Endodermal cell (in vitro differentiated cells): ENCODE results near the gene MEGF8. TPM values are rescaled to one million over a fixed set of nuclear protein-coding genes. Genes with fewer than 3 reads are reported as not detected.
A peak's percentile ranks its signal among the peaks of the same experiment; 100 is the strongest.

Source experiments
- DNase-seq: peaks from one replicate; pipeline ENCODE4 v3.0.0-alpha.2; 2017
- H3K27ac ChIP-seq: 2 replicates; pipeline ENCODE4 v1.5.1; 2013; ENCODE audit warnings: mild to moderate bottlenecking, low read depth, low read length, moderate library complexity
- H3K27me3 ChIP-seq: 2 replicates; pipeline ENCODE4 v1.6.1; 2013; ENCODE audit warnings: mild to moderate bottlenecking, low read length, moderate library complexity; ENCODE audit not compliant: insufficient read depth, control insufficient read depth, poor library complexity, severe bottlenecking
- H3K36me3 ChIP-seq: 2 replicates; pipeline ENCODE4 v1.7.0; 2013; ENCODE audit warnings: mild to moderate bottlenecking, low read length, moderate library complexity; ENCODE audit not compliant: control insufficient read depth, insufficient read depth
- H3K4me1 ChIP-seq: one replicate; pipeline ENCODE4 v1.7.0; 2013; ENCODE audit warnings: low read length; ENCODE audit not compliant: control insufficient read depth, insufficient read depth
- H3K4me3 ChIP-seq: 2 replicates; pipeline ENCODE4 v1.5.1; 2013; ENCODE audit warnings: mild to moderate bottlenecking, low read length, moderate library complexity
- H3K9ac ChIP-seq: 2 replicates; pipeline ENCODE4 v1.6.1; 2013; ENCODE audit warnings: mild to moderate bottlenecking, low read length, moderate library complexity; ENCODE audit not compliant: poor library complexity, severe bottlenecking; ENCODE audit errors: extremely low read depth
- H3K9me3 ChIP-seq: 2 replicates; pipeline ENCODE4 v1.6.1; 2013; ENCODE audit warnings: mild to moderate bottlenecking, low read length, moderate library complexity; ENCODE audit not compliant: control insufficient read depth
- H3K27ac Mint-ChIP-seq: 2 replicates; pipeline ENCODE4 v1.8.0; 2020; ENCODE audit warnings: mixed read lengths
- H3K27me3 Mint-ChIP-seq: 2 replicates; pipeline ENCODE4 v1.8.0; 2021; ENCODE audit warnings: mild to moderate bottlenecking, mixed read lengths; ENCODE audit not compliant: insufficient read depth
- H3K36me3 Mint-ChIP-seq: 2 replicates; pipeline ENCODE4 v1.8.0; 2020; ENCODE audit warnings: low read depth, mixed read lengths
- H3K4me1 Mint-ChIP-seq: 2 replicates; pipeline ENCODE4 v1.8.0; 2020; ENCODE audit warnings: mixed read lengths
- H3K4me3 Mint-ChIP-seq: 2 replicates; pipeline ENCODE4 v1.8.0; 2020; ENCODE audit warnings: mild to moderate bottlenecking, moderate library complexity, mixed read lengths
- H3K9me3 Mint-ChIP-seq: 2 replicates; pipeline ENCODE4 v1.8.0; 2020; ENCODE audit warnings: mild to moderate bottlenecking, mixed read lengths
- WGBS, 2 experiments: methylation state at CpG; one replicate each; pipeline versions ENCODE4 v1.1.5 to v1.1.7; 2013; ENCODE audit warnings: missing lambda C conversion rate in 2 of 2, mixed read lengths in 1 of 2; ENCODE audit not compliant: insufficient coverage in 1 of 2, insufficient read length in 1 of 2; 5-methylcytosine and 5-hydroxymethylcytosine counted together
- total RNA-seq, 2 donors: library from RNA; stranded (reverse); fragmentation: NEBNext Ultra II Directional in 1 of 2; extraction: Animal tissue kit (Norgen Biotek cat#: 25700) in 1 of 2; gene quantifications; 2 replicates in 1 of 2; 3 replicates in 1 of 2; pipeline ENCODE4 v1.2.1, GENCODE V29; 2021
- TF ChIP-seq, protein P1 (sequence below): fragments of 200-600 bp; sonication (generic); conservative IDR thresholded peaks from 2 replicates; pipeline ENCODE4 v1.5.0; 2021; ENCODE audit warnings: antibody characterized with exemption, mild to moderate bottlenecking

The MEGF8 gene
- total RNA-seq, 2 donors from 2014 or later, result 48.0 to 51.4 TPM

DNA sequence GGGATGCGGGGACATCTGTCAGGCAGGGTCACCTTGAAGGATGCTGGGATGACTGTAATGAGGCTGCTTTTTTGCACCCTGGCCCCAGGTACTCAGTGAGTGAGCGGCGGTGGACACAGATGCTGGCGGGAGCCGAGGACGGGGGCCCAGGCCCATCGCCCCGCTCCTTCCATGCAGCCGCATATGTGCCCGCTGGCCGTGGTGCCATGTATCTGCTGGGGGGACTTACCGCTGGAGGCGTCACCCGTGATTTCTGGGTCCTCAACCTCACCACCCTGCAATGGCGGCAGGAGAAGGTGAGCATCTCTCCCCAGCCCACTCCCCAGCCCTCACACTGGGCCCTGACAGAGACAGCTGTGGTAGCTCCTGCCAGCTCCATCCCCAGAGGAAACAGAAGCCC, 31.3 kb downstream of the MEGF8 start:
- peaks cover 14% of the 10 kb centered on the region for H3K36me3 ChIP-seq
- H3K27ac Mint-ChIP-seq, result no peak overlapping the region
- 93% methylated on average over 2 to 15 of the region's 15 CpGs for WGBS, 2 experiments
- no peak overlapping the region for H3K9ac ChIP-seq
- H3K4me1 ChIP-seq, result no peaks in the 10 kb centered on the region
- no peaks in the 10 kb centered on the region for H3K27me3 ChIP-seq
- TF ChIP-seq, protein P1, sequence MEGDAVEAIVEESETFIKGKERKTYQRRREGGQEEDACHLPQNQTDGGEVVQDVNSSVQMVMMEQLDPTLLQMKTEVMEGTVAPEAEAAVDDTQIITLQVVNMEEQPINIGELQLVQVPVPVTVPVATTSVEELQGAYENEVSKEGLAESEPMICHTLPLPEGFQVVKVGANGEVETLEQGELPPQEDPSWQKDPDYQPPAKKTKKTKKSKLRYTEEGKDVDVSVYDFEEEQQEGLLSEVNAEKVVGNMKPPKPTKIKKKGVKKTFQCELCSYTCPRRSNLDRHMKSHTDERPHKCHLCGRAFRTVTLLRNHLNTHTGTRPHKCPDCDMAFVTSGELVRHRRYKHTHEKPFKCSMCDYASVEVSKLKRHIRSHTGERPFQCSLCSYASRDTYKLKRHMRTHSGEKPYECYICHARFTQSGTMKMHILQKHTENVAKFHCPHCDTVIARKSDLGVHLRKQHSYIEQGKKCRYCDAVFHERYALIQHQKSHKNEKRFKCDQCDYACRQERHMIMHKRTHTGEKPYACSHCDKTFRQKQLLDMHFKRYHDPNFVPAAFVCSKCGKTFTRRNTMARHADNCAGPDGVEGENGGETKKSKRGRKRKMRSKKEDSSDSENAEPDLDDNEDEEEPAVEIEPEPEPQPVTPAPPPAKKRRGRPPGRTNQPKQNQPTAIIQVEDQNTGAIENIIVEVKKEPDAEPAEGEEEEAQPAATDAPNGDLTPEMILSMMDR, result no peak
- no peaks in the 10 kb centered on the region for H3K27me3 Mint-ChIP-seq
- no peak overlapping the region for H3K4me3 ChIP-seq
- H3K9me3 Mint-ChIP-seq, result no peaks in the 10 kb centered on the region
- no peaks in the 10 kb centered on the region for H3K9me3 ChIP-seq
- peaks cover 42% of the 10 kb centered on the region for H3K36me3 Mint-ChIP-seq
- no peak for DNase-seq
- H3K4me3 Mint-ChIP-seq, result no peak overlapping the region
- H3K27ac ChIP-seq, result no peak overlapping the region
- H3K4me1 Mint-ChIP-seq, result no peaks in the 10 kb centered on the region

DNA sequence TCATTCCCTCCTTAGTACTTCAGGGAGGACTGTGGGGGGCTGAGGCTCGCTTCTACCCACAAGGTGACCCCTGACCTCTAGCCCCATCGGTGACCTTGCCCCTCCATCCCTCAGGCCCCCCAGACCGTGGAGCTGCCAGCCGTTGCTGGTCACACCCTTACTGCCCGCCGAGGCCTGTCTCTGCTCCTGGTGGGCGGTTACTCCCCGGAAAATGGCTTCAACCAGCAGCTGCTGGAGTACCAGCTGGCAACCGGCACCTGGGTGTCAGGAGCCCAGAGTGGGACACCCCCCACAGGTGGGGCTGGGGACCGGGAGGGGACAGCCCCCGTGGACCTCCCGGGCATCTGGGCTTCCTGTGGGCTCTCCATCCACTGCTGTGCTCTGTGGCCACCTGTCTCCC, 31.9 kb downstream of the MEGF8 start:
- 96 to 97% methylated on average over 5 to 12 of the region's 12 CpGs for WGBS, 2 experiments
- no peaks in the 10 kb centered on the region for H3K4me1 Mint-ChIP-seq

DNA sequence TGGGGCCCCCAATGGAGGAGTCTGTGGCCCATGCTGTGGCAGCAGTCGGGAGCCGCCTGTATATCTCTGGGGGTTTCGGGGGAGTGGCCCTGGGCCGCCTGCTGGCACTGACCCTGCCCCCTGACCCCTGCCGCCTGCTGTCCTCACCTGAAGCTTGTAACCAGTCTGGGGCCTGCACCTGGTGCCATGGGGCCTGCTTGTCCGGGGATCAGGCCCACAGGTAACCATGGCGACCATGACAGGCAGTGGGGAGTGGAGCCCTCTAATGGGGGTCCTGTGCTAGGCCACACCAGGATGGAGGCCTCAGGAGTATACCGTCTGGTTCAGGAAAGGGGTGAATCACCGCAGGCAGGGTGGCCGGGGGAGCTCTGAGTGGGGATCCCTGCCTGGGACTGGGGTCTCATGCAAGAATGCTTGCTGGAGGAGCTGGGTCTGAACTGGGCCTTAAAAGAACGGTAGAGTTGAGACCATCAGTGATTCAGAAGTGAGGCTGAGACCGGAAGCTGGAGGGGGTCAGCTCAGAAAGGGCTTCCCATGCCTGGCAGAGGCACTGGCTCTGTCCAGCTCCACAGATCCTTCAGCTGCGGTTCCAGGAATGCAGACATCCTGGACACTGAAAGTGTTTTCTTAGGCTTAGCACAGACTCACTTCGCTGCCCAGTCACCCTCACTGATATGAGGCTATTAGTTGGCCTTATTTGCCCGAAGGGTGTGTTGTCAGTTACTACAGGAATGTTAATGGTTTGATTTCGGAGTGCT, 35.5 kb downstream of the MEGF8 start:
- H3K27me3 ChIP-seq, result no peaks in the 10 kb centered on the region
- Mint-ChIP-seq H3K9me3 (no peaks in the 10 kb centered on the region), H3K36me3 (peaks cover 56% of the 10 kb centered on the region), H3K4me3 (no peak overlapping the region), H3K4me1 (no peaks in the 10 kb centered on the region), H3K27ac (peak overlapping the region; percentile 74), H3K27me3 (no peaks in the 10 kb centered on the region)
- 91% methylated on average over 6 to 16 of the region's 16 CpGs for WGBS, 2 experiments
- TF ChIP-seq, protein P1, result peak; percentile 52
- peaks cover 28% of the 10 kb centered on the region for H3K36me3 ChIP-seq
- peak; percentile 80 for DNase-seq
- no peak overlapping the region for H3K9ac ChIP-seq
- no peak overlapping the region for H3K27ac ChIP-seq
- H3K4me1 ChIP-seq, result no peaks in the 10 kb centered on the region
- H3K4me3 ChIP-seq, result no peak overlapping the region
- H3K9me3 ChIP-seq, result no peaks in the 10 kb centered on the region

More for the DNA sequence above, 31.9 kb downstream of the MEGF8 start:
- H3K9me3 ChIP-seq, result no peaks in the 10 kb centered on the region
- no peaks in the 10 kb centered on the region for H3K4me1 ChIP-seq
- H3K36me3 ChIP-seq, result peaks cover 14% of the 10 kb centered on the region
- Mint-ChIP-seq H3K27ac (no peak overlapping the region), H3K4me3 (no peak overlapping the region), H3K36me3 (peaks cover 41% of the 10 kb centered on the region), H3K27me3 (no peaks in the 10 kb centered on the region), H3K9me3 (no peaks in the 10 kb centered on the region)
- TF ChIP-seq, protein P1, result no peak
- no peak overlapping the region for H3K27ac ChIP-seq
- H3K27me3 ChIP-seq, result no peaks in the 10 kb centered on the region
- no peak overlapping the region for H3K9ac ChIP-seq
- no peak for DNase-seq
- no peak overlapping the region for H3K4me3 ChIP-seq
